HEK293T (cell line): Measurements from ENCODE around the gene KCNQ1.

ENCODE experiments used
- ARNT ChIP-seq: fragments of 450-650 bp; IDR thresholded peaks from 2 replicates; pipeline ENCODE4 v1.6.1; 2017; ENCODE audit warnings: mild to moderate bottlenecking
- BHLHE40 ChIP-seq: fragments of 450-650 bp; IDR thresholded peaks from 2 replicates; pipeline ENCODE4 v1.6.1; 2016; ENCODE audit warnings: mild to moderate bottlenecking, moderate library complexity, borderline replicate concordance
- ELF4 ChIP-seq: fragments of 450-650 bp; IDR thresholded peaks from 2 replicates; pipeline ENCODE4 v1.6.1; 2017; ENCODE audit warnings: antibody characterized with exemption
- FOXA1 ChIP-seq: fragments of 450-650 bp; IDR thresholded peaks from 2 replicates; pipeline ENCODE4 v1.6.1; 2016; ENCODE audit warnings: mild to moderate bottlenecking
- FOXK2 ChIP-seq: fragments of 450-650 bp; IDR thresholded peaks from 2 replicates; pipeline ENCODE4 v1.6.1; 2016; ENCODE audit warnings: mild to moderate bottlenecking
- FOXM1 ChIP-seq: fragments of 450-650 bp; IDR thresholded peaks from 2 replicates; pipeline ENCODE4 v1.6.1; 2017; ENCODE audit warnings: mild to moderate bottlenecking, borderline replicate concordance
- HDGF ChIP-seq: fragments of 450-650 bp; IDR thresholded peaks from 2 replicates; pipeline ENCODE4 v1.6.1; 2017; ENCODE audit warnings: antibody characterized with exemption, borderline replicate concordance
- L3MBTL2 ChIP-seq: fragments of 450-650 bp; conservative IDR thresholded peaks from 2 replicates; pipeline ENCODE4 v1.6.1; 2016; ENCODE audit warnings: mild to moderate bottlenecking
- LEF1 ChIP-seq: fragments of 450-650 bp; IDR thresholded peaks from 2 replicates; pipeline ENCODE4 v1.6.1; 2017; ENCODE audit warnings: mild to moderate bottlenecking, borderline replicate concordance
- NFRKB ChIP-seq: fragments of 450-650 bp; IDR thresholded peaks from 2 replicates; pipeline ENCODE4 v1.6.1; 2016; ENCODE audit warnings: mild to moderate bottlenecking, moderate library complexity
- SP1 ChIP-seq: fragments of 450-650 bp; IDR thresholded peaks from 2 replicates; pipeline ENCODE4 v1.6.1; 2017
- TARDBP ChIP-seq: fragments of 450-650 bp; IDR thresholded peaks from 2 replicates; pipeline ENCODE4 v1.6.1; 2016
- ZNF384 ChIP-seq: fragments of 450-650 bp; IDR thresholded peaks from 2 replicates; pipeline ENCODE4 v1.6.1; 2016

GRCh38 chr11:2426826-2427521 is 17.8 kb upstream of the KCNQ1 start:
- TF ChIP-seq LEF1: no peak
- TF ChIP-seq FOXA1: no peak
- TF ChIP-seq BHLHE40: no peak
- no peak for TF ChIP-seq ZNF384
- no peak for TF ChIP-seq ARNT
- no peak for TF ChIP-seq L3MBTL2
- no peak for TF ChIP-seq SP1
- TF ChIP-seq TARDBP: no peak
- TF ChIP-seq FOXK2: no peak
- TF ChIP-seq FOXM1: no peak
- TF ChIP-seq HDGF: no peak
- TF ChIP-seq NFRKB: no peak
- no peak for TF ChIP-seq ELF4
